ENCODE results near the gene TCTN2. TPM values are rescaled to one million over a fixed set of nuclear protein-coding genes. Genes with fewer than 3 reads are reported as not detected.

TCTN2 gene
- total and polyA plus RNA-seq, 10 of the 15 experiments (the other 5 are each of a cell fraction or from before 2014, with no cell fraction given): 0.55 to 5.5 (median 3.3) TPM

DNA sequence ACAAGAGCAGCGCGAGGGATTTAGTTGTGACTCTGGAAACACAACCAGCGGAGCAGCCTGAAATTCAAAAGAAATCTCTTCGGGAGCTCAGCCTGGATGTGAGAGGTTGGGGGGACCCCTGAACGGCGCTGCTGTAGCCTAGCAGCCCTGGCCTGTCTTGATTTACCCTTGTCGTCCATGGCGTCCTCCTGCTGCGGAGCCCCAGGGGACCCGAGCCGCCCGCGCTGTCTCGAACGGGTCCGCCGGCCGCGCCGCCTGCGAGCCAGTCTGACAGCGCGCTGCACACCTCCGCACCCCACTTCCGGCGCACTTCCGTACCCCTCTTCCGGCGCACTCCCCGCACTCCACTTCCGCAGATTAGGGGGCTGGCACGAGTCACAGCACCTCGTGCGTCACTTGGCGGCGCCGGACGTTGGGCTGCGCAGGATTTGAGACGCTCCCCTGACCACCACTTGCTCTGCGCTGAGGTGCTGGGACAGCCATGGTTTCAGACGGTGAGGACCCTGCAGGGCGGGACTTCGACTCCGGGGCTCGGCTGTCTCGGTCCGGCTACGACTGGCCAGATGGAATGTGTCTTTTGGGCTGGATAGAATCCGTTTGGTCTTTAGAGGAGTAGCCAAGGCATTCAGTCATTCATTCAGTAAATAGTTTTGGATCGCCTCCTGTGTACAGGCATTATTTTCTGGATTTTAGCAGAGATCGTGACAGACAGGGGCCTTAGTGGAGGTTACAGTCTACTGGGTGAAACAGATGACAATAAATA lies 37.4 kb upstream of the TCTN2 start, which contains the start of the genes EIF2B1 and GTF2H3:
EIF2B1 (minus strand) TSS at position 308 of the 763 bp plus-strand sequence; CDS start at position 179, 129 bp downstream.
GTF2H3 (plus strand) TSS at position 451 of the 763 bp plus-strand sequence; CDS start at position 482, 31 bp downstream.
- peak within 1 kb of the TSS; percentile 87 for H3K27ac ChIP-seq (ENCODE audit: control insufficient read depth, insufficient read depth)
- no peaks in the 10 kb centered on the region for H3K4me1 ChIP-seq (ENCODE audit: control insufficient read depth, insufficient read depth, low read length)
- BruUV-seq (replicated peaks): no TSS peak
- peak within 1 kb of the TSS; percentile 97 for H3K4me3 ChIP-seq
- FAIRE-seq (peak; percentile 97), ATAC-seq (peak; percentile 98), DNase-seq (ENCODE audit: low read depth, low spot score) (peak; percentile 92)
- peak within 1 kb of the TSS; percentile 96 for H3K9ac ChIP-seq (ENCODE audit: control insufficient read depth, insufficient read depth, low read length)
- H2AFZ ChIP-seq (ENCODE audit: control insufficient read depth, low read depth, low read length): peak within 1 kb of the TSS; percentile 83
- H3K27me3 ChIP-seq (replicated peaks in 1 of 2; ENCODE audit: control insufficient read depth in 2 of 2, insufficient read depth in 2 of 2, low read length in 1 of 2): no peaks in the 10 kb centered on the region
- intact Hi-C loops (cut with micrococcal nuclease; ENCODE audit: unreplicated experiment): loop anchor here (2.0 to 10.0 kb wide), 4 partner anchors 81 to 351 kb away; partner anchors contain the start of gene DNAH10
- 1% methylated on average over 52 of the region's 52 CpGs for WGBS (ENCODE audit: insufficient coverage, insufficient replicate concordance, low lambda C conversion rate, missing lambda C conversion rate)
- ChIA-PET POLR2A (interaction anchor here (0.7 to 2.0 kb wide), 4 partner anchors 77 to 81 kb away, joined by 3 to 8 read pairs (median 3); partner anchors contain the start of gene ATP6V0A2), SMC1A (ENCODE audit: uncharacterized antibody, unreplicated experiment) (interaction anchor here (0.9 to 3.0 kb wide), 5 partner anchors 10 to 209 kb away, joined by 3 to 9 read pairs (median 7); partner anchors contain the start of genes ATP6V0A2 and DDX55), CTCF (interaction anchor here (1.0 to 1.4 kb wide), 3 partner anchors 15 to 80 kb away, joined by 3 to 6 read pairs (median 3); no protein-coding TSS in a partner anchor), RAD21 (ENCODE audit: unreplicated experiment) (interaction anchor here (0.9 to 2.0 kb wide), 2 partner anchors 23 to 78 kb away, joined by 3 to 6 read pairs; partner anchors contain the start of gene ATP6V0A2)
- H3K9me3 ChIP-seq (replicated peaks; ENCODE audit: control insufficient read depth, insufficient read depth, low read length): no peaks in the 10 kb centered on the region
- peak within 1 kb of the TSS; percentile 92 for H3K4me2 ChIP-seq (ENCODE audit: control insufficient read depth, insufficient read depth)
- in situ Hi-C loops (cut with MboI): no loop called here
- H4K20me1 ChIP-seq (ENCODE audit: control insufficient read depth, insufficient read depth): no peaks in the 10 kb centered on the region
- peaks cover 3 to 10% of the 10 kb centered on the region in 2 experiments; a peak in 3 of 4 replicates for H3K36me3 ChIP-seq (ENCODE audit: control insufficient read depth in 2 of 2, insufficient read depth in 2 of 2, low read length in 1 of 2)
- peaks cover 36% of the 10 kb centered on the region for H3K79me2 ChIP-seq (ENCODE audit: control insufficient read depth, insufficient read depth, low read length)
- TF ChIP-seq MTA3 (IDR thresholded peaks at IDR 0.05; ENCODE audit: borderline replicate concordance, low read length): no peak
- peak; percentile 82 for TF ChIP-seq GATAD2B (conservative IDR thresholded peaks at IDR 0.05; ENCODE audit: low read depth)
- 0 out of 2 replicates have a peak, but pooled peaks have one; percentile 2 for TF ChIP-seq MEF2A (IDR thresholded peaks at IDR 0.05; ENCODE audit: insufficient read depth, low read depth, low read length)
- TF ChIP-seq SREBF1 (IDR thresholded peaks at IDR 0.05; ENCODE audit: low read length): no peak
- TF ChIP-seq, protein P1, sequence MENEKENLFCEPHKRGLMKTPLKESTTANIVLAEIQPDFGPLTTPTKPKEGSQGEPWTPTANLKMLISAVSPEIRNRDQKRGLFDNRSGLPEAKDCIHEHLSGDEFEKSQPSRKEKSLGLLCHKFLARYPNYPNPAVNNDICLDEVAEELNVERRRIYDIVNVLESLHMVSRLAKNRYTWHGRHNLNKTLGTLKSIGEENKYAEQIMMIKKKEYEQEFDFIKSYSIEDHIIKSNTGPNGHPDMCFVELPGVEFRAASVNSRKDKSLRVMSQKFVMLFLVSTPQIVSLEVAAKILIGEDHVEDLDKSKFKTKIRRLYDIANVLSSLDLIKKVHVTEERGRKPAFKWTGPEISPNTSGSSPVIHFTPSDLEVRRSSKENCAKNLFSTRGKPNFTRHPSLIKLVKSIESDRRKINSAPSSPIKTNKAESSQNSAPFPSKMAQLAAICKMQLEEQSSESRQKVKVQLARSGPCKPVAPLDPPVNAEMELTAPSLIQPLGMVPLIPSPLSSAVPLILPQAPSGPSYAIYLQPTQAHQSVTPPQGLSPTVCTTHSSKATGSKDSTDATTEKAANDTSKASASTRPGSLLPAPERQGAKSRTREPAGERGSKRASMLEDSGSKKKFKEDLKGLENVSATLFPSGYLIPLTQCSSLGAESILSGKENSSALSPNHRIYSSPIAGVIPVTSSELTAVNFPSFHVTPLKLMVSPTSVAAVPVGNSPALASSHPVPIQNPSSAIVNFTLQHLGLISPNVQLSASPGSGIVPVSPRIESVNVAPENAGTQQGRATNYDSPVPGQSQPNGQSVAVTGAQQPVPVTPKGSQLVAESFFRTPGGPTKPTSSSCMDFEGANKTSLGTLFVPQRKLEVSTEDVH (IDR thresholded peaks at IDR 0.05; ENCODE audit: low read depth, partially characterized antibody): peak; percentile 95
- TF ChIP-seq, protein P2, sequence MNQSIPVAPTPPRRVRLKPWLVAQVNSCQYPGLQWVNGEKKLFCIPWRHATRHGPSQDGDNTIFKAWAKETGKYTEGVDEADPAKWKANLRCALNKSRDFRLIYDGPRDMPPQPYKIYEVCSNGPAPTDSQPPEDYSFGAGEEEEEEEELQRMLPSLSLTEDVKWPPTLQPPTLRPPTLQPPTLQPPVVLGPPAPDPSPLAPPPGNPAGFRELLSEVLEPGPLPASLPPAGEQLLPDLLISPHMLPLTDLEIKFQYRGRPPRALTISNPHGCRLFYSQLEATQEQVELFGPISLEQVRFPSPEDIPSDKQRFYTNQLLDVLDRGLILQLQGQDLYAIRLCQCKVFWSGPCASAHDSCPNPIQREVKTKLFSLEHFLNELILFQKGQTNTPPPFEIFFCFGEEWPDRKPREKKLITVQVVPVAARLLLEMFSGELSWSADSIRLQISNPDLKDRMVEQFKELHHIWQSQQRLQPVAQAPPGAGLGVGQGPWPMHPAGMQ (IDR thresholded peaks at IDR 0.05; ENCODE audit: borderline replicate concordance): no peak
- peak; percentile 73; the same call in 1 of the 2 replicates for TF ChIP-seq ASH2L (IDR thresholded peaks at IDR 0.05; ENCODE audit: borderline replicate concordance, low read depth)
- no peak for TF ChIP-seq SUPT20H (IDR thresholded peaks at IDR 0.05; ENCODE audit: borderline replicate concordance, control insufficient read depth, low read depth, low read length)
- TF ChIP-seq, protein P3, sequence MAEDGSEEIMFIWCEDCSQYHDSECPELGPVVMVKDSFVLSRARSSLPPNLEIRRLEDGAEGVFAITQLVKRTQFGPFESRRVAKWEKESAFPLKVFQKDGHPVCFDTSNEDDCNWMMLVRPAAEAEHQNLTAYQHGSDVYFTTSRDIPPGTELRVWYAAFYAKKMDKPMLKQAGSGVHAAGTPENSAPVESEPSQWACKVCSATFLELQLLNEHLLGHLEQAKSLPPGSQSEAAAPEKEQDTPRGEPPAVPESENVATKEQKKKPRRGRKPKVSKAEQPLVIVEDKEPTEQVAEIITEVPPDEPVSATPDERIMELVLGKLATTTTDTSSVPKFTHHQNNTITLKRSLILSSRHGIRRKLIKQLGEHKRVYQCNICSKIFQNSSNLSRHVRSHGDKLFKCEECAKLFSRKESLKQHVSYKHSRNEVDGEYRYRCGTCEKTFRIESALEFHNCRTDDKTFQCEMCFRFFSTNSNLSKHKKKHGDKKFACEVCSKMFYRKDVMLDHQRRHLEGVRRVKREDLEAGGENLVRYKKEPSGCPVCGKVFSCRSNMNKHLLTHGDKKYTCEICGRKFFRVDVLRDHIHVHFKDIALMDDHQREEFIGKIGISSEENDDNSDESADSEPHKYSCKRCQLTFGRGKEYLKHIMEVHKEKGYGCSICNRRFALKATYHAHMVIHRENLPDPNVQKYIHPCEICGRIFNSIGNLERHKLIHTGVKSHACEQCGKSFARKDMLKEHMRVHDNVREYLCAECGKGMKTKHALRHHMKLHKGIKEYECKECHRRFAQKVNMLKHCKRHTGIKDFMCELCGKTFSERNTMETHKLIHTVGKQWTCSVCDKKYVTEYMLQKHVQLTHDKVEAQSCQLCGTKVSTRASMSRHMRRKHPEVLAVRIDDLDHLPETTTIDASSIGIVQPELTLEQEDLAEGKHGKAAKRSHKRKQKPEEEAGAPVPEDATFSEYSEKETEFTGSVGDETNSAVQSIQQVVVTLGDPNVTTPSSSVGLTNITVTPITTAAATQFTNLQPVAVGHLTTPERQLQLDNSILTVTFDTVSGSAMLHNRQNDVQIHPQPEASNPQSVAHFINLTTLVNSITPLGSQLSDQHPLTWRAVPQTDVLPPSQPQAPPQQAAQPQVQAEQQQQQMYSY (CRISPR knock-in tag; IDR thresholded peaks at IDR 0.05): no peak
- no peak for TF ChIP-seq HDAC2 (IDR thresholded peaks at IDR 0.05)
- TF ChIP-seq, protein P4, sequence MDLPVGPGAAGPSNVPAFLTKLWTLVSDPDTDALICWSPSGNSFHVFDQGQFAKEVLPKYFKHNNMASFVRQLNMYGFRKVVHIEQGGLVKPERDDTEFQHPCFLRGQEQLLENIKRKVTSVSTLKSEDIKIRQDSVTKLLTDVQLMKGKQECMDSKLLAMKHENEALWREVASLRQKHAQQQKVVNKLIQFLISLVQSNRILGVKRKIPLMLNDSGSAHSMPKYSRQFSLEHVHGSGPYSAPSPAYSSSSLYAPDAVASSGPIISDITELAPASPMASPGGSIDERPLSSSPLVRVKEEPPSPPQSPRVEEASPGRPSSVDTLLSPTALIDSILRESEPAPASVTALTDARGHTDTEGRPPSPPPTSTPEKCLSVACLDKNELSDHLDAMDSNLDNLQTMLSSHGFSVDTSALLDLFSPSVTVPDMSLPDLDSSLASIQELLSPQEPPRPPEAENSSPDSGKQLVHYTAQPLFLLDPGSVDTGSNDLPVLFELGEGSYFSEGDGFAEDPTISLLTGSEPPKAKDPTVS (IDR thresholded peaks at IDR 0.05; ENCODE audit: low read depth, low read length): no peak
- no peak for TF ChIP-seq IKZF2 (IDR thresholded peaks at IDR 0.05)
